GM23338 (cell line): ENCODE data around the gene ERMP1. TPM values are rescaled to one million over a fixed set of nuclear protein-coding genes. Genes with fewer than 3 reads are reported as not detected.
A peak's percentile ranks its signal among the peaks of the same experiment; 100 is the strongest.

Experiments
- ATAC-seq: fragments of 200-7000 bp; cut with Tn5 transposase; 3 replicates; pipeline ENCODE4 v1.9.1; 2020
- DNase-seq: peaks from one replicate; pipeline ENCODE4 v3.0.0-alpha.2; 2015; ENCODE audit warnings: low spot score
- H2AFZ ChIP-seq: fragments of 200-600 bp; sonication (generic); 2 replicates; pipeline ENCODE4 v1.8.0; 2016; ENCODE audit warnings: antibody characterized with exemption, mild to moderate bottlenecking, moderate library complexity
- H3F3A ChIP-seq: fragments of 200-600 bp; sonication (generic); replicated peaks from 2 replicates; pipeline ENCODE4 v1.8.0; 2017; ENCODE audit warnings: antibody characterized with exemption, mixed run types, low read depth
- H3K27ac ChIP-seq: fragments of 200-600 bp; sonication (generic); 2 replicates; pipeline ENCODE4 v1.6.1; 2016; ENCODE audit warnings: low read depth
- H3K27me3 ChIP-seq: fragments of 200-600 bp; sonication (generic); 2 replicates; pipeline ENCODE4 v1.8.0; 2016; ENCODE audit warnings: mild to moderate bottlenecking, mixed run types, moderate library complexity; ENCODE audit not compliant: insufficient read depth
- H3K36me3 ChIP-seq: fragments of 200-600 bp; sonication (generic); 2 replicates; pipeline ENCODE4 v1.8.0; 2016; ENCODE audit warnings: mild to moderate bottlenecking; ENCODE audit not compliant: insufficient read depth
- H3K4me1 ChIP-seq: fragments of 200-600 bp; sonication (generic); 2 replicates; pipeline ENCODE4 v1.8.0; 2016; ENCODE audit warnings: mild to moderate bottlenecking, moderate library complexity; ENCODE audit not compliant: insufficient read depth
- H3K4me2 ChIP-seq: fragments of 200-600 bp; sonication (generic); 2 replicates; pipeline ENCODE4 v1.7.1; 2017; ENCODE audit warnings: mixed run types
- H3K4me3 ChIP-seq: fragments of 200-600 bp; sonication (generic); 2 replicates; pipeline ENCODE4 v1.6.1; 2016; ENCODE audit warnings: mixed run types
- H3K79me2 ChIP-seq: fragments of 200-600 bp; sonication (generic); replicated peaks from 2 replicates; pipeline ENCODE4 v1.8.0; 2017; ENCODE audit warnings: mild to moderate bottlenecking; ENCODE audit not compliant: insufficient read depth
- H3K9me2 ChIP-seq: fragments of 200-600 bp; sonication (generic); 2 replicates; pipeline ENCODE4 v1.8.0; 2017; ENCODE audit not compliant: insufficient read depth
- H4K20me1 ChIP-seq: fragments of 200-600 bp; sonication (generic); replicated peaks from 2 replicates; pipeline ENCODE4 v1.8.0; 2017; ENCODE audit warnings: mild to moderate bottlenecking; ENCODE audit not compliant: insufficient read depth
- H3K27ac Mint-ChIP-seq: 2 replicates; pipeline ENCODE4 v1.8.0; 2020; ENCODE audit warnings: inconsistent platforms, mild to moderate bottlenecking, moderate library complexity, mixed read lengths
- H3K27me3 Mint-ChIP-seq: 3 replicates; pipeline ENCODE4 v1.8.0; 2022; ENCODE audit warnings: low read depth, mild to moderate bottlenecking, moderate library complexity, mixed read lengths, inconsistent platforms; ENCODE audit not compliant: insufficient read depth, poor library complexity
- H3K36me3 Mint-ChIP-seq: 3 replicates; pipeline ENCODE4 v1.8.0; 2021; ENCODE audit warnings: low read depth, mild to moderate bottlenecking, inconsistent platforms, moderate library complexity, mixed read lengths
- H3K4me1 Mint-ChIP-seq: 3 replicates; pipeline ENCODE4 v1.8.0; 2020; ENCODE audit warnings: mild to moderate bottlenecking, inconsistent platforms, mixed read lengths
- H3K4me3 Mint-ChIP-seq: 3 replicates; pipeline ENCODE4 v1.8.0; 2021; ENCODE audit warnings: moderate library complexity, mild to moderate bottlenecking, inconsistent platforms, mixed read lengths
- H3K9me3 Mint-ChIP-seq: 3 replicates; pipeline ENCODE4 v1.8.0; 2020; ENCODE audit warnings: moderate library complexity, mild to moderate bottlenecking, inconsistent platforms, mixed read lengths
- EZH2 ChIP-seq: fragments of 200-600 bp; sonication (generic); IDR thresholded peaks from one replicate; pipeline ENCODE4 v1.8.0; 2017; ENCODE audit warnings: antibody characterized with exemption, mild to moderate bottlenecking, low read depth; ENCODE audit not compliant: unreplicated experiment
- EZH2phosphoT487 ChIP-seq: fragments of 200-600 bp; sonication (generic); IDR thresholded peaks from one replicate; pipeline ENCODE4 v1.8.1; 2018; ENCODE audit warnings: antibody characterized with exemption; ENCODE audit not compliant: unreplicated experiment
- JUNB ChIP-seq: IDR thresholded peaks from one replicate; pipeline ENCODE4 v1.6.1; 2016; ENCODE audit warnings: antibody characterized with exemption; ENCODE audit not compliant: unreplicated experiment
- NANOG ChIP-seq: IDR thresholded peaks from 2 replicates; pipeline ENCODE4 v1.6.1; 2016; ENCODE audit warnings: antibody characterized with exemption, borderline replicate concordance
- STAT1 ChIP-seq: IDR thresholded peaks from one replicate; pipeline ENCODE4 v1.6.1; 2016; ENCODE audit warnings: antibody characterized with exemption; ENCODE audit not compliant: unreplicated experiment
- ZNF114 ChIP-seq: fragments of 250-450 bp; sonication (Bioruptor Pico); IDR thresholded peaks from 2 replicates; pipeline ENCODE4 v1.5.0; 2020; ENCODE audit warnings: mild to moderate bottlenecking, moderate library complexity
- polyA plus RNA-seq: library from polyadenylated mRNA; unstranded; fragments of >200 nt; fragmentation: Nextera tagmentation; extraction: Ambion mirVana; gene quantifications from 2 replicates; pipeline ENCODE4 v1.2.1, GENCODE V29; 2016
- total RNA-seq: library from RNA; depleted of rRNA; stranded (reverse); fragments of >200 nt; shearing (Covaris generic); gene quantifications from 2 replicates; pipeline ENCODE4 v1.2.3, GENCODE V29; 2014
- TF ChIP-seq, protein P1 (sequence below), 2 experiments: fragments of 200-600 bp in 1 of 2; sonication (generic) in 1 of 2; conservative IDR thresholded peaks; 2 replicates each; pipeline versions ENCODE4 v1.5.1 to v1.6.1; 2016 to 2017; ENCODE audit warnings: antibody characterized with exemption in 2 of 2, low read depth in 2 of 2, mild to moderate bottlenecking in 2 of 2, moderate library complexity in 1 of 2
- TF ChIP-seq, protein P2 (sequence below): IDR thresholded peaks from one replicate; pipeline ENCODE4 v1.6.1; 2018; ENCODE audit warnings: antibody characterized with exemption; ENCODE audit not compliant: unreplicated experiment

Gene ERMP1
- total and polyA plus RNA-seq, 2 experiments from 2014 or later = 5.3 to 23.4 TPM

DNA sequence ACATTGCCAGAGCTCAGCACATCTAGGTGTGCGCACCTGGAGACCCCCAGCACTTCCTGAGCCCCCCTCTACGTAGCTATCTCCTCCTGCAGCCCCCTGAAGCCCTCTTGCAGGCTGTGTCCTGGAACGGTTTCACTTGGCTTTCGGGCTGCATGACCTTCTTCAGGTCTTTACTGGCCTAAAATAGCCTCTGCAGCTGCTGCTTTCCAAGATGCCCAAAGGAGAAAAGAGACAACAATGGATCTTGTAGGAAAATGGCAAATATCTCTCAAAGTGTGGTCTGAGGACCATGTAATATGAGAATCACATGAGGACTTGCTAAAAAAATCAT lies 6.6 kb upstream of the ERMP1 start:
- Histone ChIP-seq H3K27me3 (no peaks in the 10 kb centered on the region), H3K36me3 (no peaks in the 10 kb centered on the region), H3K4me2 (no peak overlapping the region), H2AFZ (peak overlapping the region; percentile 78), H3K9me2 (0 out of 2 replicates have a peak, but pooled peaks cover 4% of the 10 kb centered on the region), H3F3A (no peaks in the 10 kb centered on the region), H3K4me1 (peaks cover 9% of the 10 kb centered on the region), H3K4me3 (no peak overlapping the region), H3K27ac (no peak overlapping the region), H4K20me1 (no peaks in the 10 kb centered on the region), H3K79me2 (no peaks in the 10 kb centered on the region)
- Mint-ChIP-seq H3K4me3 (no peak overlapping the region), H3K36me3 (no peaks in the 10 kb centered on the region), H3K27ac (peak overlapping the region; percentile 93), H3K9me3 (peaks cover 10% of the 10 kb centered on the region), H3K4me1 (peaks cover 23% of the 10 kb centered on the region), H3K27me3 (peaks cover 2% of the 10 kb centered on the region)
- no peak for DNase-seq
- TF ChIP-seq NANOG = no peak
- TF ChIP-seq, protein P1, sequence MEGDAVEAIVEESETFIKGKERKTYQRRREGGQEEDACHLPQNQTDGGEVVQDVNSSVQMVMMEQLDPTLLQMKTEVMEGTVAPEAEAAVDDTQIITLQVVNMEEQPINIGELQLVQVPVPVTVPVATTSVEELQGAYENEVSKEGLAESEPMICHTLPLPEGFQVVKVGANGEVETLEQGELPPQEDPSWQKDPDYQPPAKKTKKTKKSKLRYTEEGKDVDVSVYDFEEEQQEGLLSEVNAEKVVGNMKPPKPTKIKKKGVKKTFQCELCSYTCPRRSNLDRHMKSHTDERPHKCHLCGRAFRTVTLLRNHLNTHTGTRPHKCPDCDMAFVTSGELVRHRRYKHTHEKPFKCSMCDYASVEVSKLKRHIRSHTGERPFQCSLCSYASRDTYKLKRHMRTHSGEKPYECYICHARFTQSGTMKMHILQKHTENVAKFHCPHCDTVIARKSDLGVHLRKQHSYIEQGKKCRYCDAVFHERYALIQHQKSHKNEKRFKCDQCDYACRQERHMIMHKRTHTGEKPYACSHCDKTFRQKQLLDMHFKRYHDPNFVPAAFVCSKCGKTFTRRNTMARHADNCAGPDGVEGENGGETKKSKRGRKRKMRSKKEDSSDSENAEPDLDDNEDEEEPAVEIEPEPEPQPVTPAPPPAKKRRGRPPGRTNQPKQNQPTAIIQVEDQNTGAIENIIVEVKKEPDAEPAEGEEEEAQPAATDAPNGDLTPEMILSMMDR (conservative IDR thresholded peaks at IDR 0.05; ENCODE audit: low read depth in 2 of 2) = no peak
- TF ChIP-seq STAT1 = no peak
- no peak for TF ChIP-seq EZH2
- no peak for ATAC-seq

DNA sequence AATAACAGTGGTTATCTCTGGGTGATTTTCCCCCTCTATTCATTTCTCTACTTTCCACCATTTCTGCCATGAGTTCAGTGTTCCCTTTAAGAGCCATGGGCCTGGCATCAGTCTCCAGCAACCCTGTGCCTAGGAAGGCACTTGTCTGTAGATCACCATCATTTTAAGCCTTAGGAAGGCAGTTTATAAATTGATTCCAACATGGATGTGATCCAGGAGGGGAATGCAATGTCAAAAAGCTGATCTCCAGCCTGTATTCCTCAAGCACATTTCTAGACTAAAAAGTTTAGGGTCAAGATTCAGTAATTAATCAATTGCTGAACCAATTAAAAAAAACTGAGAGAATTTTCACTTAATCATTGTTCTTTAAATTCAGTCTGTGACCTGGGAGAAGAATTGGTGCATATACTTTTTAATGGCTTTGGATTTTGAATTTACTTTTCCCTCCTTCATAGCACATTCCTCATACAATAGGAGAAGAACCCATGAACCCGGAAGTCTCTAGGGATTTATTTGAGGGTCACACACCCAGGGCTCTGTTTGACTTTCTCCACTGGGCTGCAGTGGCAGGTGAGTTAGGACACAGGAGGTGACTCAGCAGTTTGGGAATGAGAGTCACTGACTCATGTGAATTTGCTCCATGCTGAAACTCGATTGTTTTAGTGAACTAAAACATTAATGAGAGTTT lies 6.1 kb upstream of the ERMP1 start:
- peak; percentile 58 for DNase-seq
- Mint-ChIP-seq H3K4me3 (no peak overlapping the region), H3K27me3 (peaks cover 2% of the 10 kb centered on the region), H3K9me3 (peaks cover 10% of the 10 kb centered on the region), H3K27ac (peak overlapping the region; percentile 93), H3K36me3 (no peaks in the 10 kb centered on the region), H3K4me1 (peaks cover 23% of the 10 kb centered on the region)
- ATAC-seq = peak; percentile 72
- Histone ChIP-seq H3K4me2 (no peak overlapping the region), H3K36me3 (no peaks in the 10 kb centered on the region), H4K20me1 (no peaks in the 10 kb centered on the region), H3K79me2 (no peaks in the 10 kb centered on the region), H3K9me2 (0 out of 2 replicates have a peak, but pooled peaks cover 4% of the 10 kb centered on the region), H2AFZ (peak overlapping the region; percentile 78), H3K27me3 (no peaks in the 10 kb centered on the region), H3K4me3 (no peak overlapping the region), H3K4me1 (peaks cover 9% of the 10 kb centered on the region), H3K27ac (no peak overlapping the region), H3F3A (no peaks in the 10 kb centered on the region)
- TF ChIP-seq EZH2 (no peak), ZNF114 (CRISPR knock-in tag) (no peak), EZH2phosphoT487 (no peak), NANOG (no peak), JUNB (no peak)
- TF ChIP-seq, protein P2, sequence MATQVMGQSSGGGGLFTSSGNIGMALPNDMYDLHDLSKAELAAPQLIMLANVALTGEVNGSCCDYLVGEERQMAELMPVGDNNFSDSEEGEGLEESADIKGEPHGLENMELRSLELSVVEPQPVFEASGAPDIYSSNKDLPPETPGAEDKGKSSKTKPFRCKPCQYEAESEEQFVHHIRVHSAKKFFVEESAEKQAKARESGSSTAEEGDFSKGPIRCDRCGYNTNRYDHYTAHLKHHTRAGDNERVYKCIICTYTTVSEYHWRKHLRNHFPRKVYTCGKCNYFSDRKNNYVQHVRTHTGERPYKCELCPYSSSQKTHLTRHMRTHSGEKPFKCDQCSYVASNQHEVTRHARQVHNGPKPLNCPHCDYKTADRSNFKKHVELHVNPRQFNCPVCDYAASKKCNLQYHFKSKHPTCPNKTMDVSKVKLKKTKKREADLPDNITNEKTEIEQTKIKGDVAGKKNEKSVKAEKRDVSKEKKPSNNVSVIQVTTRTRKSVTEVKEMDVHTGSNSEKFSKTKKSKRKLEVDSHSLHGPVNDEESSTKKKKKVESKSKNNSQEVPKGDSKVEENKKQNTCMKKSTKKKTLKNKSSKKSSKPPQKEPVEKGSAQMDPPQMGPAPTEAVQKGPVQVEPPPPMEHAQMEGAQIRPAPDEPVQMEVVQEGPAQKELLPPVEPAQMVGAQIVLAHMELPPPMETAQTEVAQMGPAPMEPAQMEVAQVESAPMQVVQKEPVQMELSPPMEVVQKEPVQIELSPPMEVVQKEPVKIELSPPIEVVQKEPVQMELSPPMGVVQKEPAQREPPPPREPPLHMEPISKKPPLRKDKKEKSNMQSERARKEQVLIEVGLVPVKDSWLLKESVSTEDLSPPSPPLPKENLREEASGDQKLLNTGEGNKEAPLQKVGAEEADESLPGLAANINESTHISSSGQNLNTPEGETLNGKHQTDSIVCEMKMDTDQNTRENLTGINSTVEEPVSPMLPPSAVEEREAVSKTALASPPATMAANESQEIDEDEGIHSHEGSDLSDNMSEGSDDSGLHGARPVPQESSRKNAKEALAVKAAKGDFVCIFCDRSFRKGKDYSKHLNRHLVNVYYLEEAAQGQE = no peak
- TF ChIP-seq, protein P1 (conservative IDR thresholded peaks at IDR 0.05; ENCODE audit: low read depth in 2 of 2) = no peak
